WI38 (cell line): Measurements from ENCODE around the gene GLYATL1.
A peak's percentile ranks its signal among the peaks of the same experiment; 100 is the strongest.

Experiments used
- H3K4me3 ChIP-seq: 2 replicates; pipeline ENCODE4 v1.5.1; 2011; ENCODE audit warnings: low read depth, mild to moderate bottlenecking, control low read depth, low read length
- TF ChIP-seq, protein P1 (sequence below): IDR thresholded peaks from 2 replicates; pipeline ENCODE4 v1.5.1; 2012; ENCODE audit warnings: low read depth, mild to moderate bottlenecking, control low read depth, low read length

GLYATL1 gene

DNA sequence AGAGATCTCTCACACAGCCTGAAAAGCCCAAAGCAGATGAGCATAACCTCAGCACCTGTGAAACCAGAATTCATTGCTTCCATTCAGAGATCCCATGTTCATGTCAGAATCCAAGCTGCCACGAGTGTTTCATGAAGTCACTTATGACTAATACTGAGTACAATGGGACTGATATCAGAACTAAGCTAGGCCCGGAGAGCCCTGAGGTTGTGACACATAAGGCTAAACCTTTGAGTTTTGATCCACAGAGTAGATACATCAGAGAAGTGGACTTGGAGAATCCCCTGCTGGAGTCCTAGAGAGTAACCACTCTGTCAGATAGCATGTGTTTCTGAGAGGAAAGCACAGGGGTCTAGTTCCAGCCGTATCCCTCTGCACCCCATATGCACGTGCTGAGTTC is 890 bp upstream of the GLYATL1 start:
- TF ChIP-seq, protein P1, sequence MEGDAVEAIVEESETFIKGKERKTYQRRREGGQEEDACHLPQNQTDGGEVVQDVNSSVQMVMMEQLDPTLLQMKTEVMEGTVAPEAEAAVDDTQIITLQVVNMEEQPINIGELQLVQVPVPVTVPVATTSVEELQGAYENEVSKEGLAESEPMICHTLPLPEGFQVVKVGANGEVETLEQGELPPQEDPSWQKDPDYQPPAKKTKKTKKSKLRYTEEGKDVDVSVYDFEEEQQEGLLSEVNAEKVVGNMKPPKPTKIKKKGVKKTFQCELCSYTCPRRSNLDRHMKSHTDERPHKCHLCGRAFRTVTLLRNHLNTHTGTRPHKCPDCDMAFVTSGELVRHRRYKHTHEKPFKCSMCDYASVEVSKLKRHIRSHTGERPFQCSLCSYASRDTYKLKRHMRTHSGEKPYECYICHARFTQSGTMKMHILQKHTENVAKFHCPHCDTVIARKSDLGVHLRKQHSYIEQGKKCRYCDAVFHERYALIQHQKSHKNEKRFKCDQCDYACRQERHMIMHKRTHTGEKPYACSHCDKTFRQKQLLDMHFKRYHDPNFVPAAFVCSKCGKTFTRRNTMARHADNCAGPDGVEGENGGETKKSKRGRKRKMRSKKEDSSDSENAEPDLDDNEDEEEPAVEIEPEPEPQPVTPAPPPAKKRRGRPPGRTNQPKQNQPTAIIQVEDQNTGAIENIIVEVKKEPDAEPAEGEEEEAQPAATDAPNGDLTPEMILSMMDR = no peak
- no peak overlapping the region for H3K4me3 ChIP-seq

DNA sequence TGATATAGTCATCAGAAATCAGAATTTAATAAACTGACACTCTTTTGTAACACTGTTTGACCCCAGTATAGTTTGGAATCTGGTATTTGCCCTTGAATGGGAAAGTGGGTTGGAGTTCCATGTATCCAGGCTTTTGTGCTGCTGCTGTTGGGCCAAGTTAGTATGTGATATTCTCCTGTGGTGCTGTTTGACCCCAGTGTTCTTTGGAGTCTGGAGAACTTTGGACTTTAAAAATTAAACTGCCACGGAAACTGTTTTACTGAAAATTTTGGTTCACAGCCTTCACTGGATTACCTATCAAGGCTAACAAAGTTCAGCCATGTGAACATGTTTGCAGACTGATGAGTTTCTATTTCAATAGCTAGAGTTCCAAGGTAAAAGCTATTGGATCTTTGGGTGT is 740 bp downstream of the GLYATL1 start:
- TF ChIP-seq, protein P1 = no peak
- no peak overlapping the region for H3K4me3 ChIP-seq

DNA sequence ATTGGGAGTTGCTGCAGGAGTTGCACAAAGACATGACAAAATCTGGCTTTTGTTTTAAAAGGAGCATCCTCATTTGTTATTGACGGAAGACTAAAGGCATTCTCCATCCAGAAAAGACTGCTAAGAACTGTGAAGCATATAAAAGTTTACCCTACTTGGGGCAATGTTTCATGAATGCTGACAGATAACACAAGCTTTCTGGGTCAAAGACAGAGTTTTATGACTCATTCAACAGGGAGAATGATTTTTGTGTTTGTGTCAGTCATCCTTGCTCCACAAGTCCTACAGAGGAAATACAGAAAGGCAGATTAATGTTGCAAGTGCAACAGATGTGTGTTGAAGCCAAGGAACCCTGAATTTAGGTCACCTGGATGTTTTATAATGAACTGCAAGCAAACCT is 2.5 kb downstream of the GLYATL1 start:
- H3K4me3 ChIP-seq = no peak overlapping the region
- TF ChIP-seq, protein P1 = no peak

GRCh38 chr11:58945663-58946062 is 6.4 kb downstream of the GLYATL1 start:
- H3K4me3 ChIP-seq = no peak overlapping the region
- TF ChIP-seq, protein P1 = no peak

GRCh38 chr11:58949184-58949583 is 9.9 kb downstream of the GLYATL1 start:
- no peak overlapping the region for H3K4me3 ChIP-seq
- TF ChIP-seq, protein P1 = no peak

GRCh38 chr11:58957922-58958321 is 18.6 kb downstream of the GLYATL1 start:
- TF ChIP-seq, protein P1 = no peak
- H3K4me3 ChIP-seq = no peak overlapping the region

DNA sequence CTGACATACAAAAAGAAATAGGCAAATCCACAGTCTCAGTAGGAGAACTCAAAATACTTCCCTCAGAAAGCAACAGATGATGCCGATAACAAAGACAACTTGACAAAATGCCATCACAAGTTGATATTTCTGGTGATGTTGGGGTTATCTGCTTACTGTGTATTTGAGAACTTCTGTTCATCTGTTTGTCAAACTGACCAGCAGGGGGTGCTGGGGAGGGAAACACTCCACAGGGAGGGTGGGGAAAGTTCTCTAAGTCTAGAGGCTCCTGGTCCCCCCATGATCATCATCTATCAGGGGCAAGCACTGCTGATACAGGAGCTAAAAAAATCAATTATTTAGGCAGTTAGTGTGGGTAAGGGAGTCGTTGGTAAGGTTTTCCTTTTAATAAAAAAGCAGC is 19.2 kb downstream of the GLYATL1 start:
- TF ChIP-seq, protein P1 = peak; percentile 38
- H3K4me3 ChIP-seq = no peak overlapping the region
